Astrocyte of the spinal cord (primary cell): ENCODE data around the gene PPP1R2B.

Experiments
- DNase-seq: peaks from one replicate; pipeline ENCODE4 v3.0.0; 2011; ENCODE audit warnings: low read depth, low spot score
- H3K4me3 ChIP-seq: 2 replicates; pipeline ENCODE4 v1.5.1; 2011; ENCODE audit warnings: low read depth, mild to moderate bottlenecking, low read length, moderate library complexity
- CTCF ChIP-seq: IDR thresholded peaks from 2 replicates; pipeline ENCODE4 v1.5.1; 2012; ENCODE audit warnings: low read depth, mild to moderate bottlenecking, low read length, inconsistent platforms
- in situ Hi-C: cut with HindIII; loops from 2 replicates; pipeline ENCODE4 v1.10.0; 2017; ENCODE audit warnings: low sequenced_read_pairs

The PPP1R2B gene

GRCh38 chr5:156892223-156892622, 42.1 kb downstream of the PPP1R2B start:
- no peak for DNase-seq
- TF ChIP-seq CTCF = no peak
- no peak overlapping the region for H3K4me3 ChIP-seq
- in situ Hi-C loops = no loop called here

- no peak for DNase-seq
- no peak for TF ChIP-seq CTCF
- no peak overlapping the region for H3K4me3 ChIP-seq
- in situ Hi-C loops = no loop called here
These were observed 42.8 kb downstream of the PPP1R2B start for GRCh38 chr5:156892864-156893263.

- no peak for DNase-seq
- in situ Hi-C loops = no loop called here
These were observed 43.4 kb downstream of the PPP1R2B start for GRCh38 chr5:156893517-156893916.

GRCh38 chr5:156896546-156896945, 46.5 kb downstream of the PPP1R2B start:
- DNase-seq = no peak
- no peak for TF ChIP-seq CTCF
- no peak overlapping the region for H3K4me3 ChIP-seq
- in situ Hi-C loops = no loop called here

More at GRCh38 chr5:156893517-156893916, 43.4 kb downstream of the PPP1R2B start:
- no peak for TF ChIP-seq CTCF
- H3K4me3 ChIP-seq = no peak overlapping the region
